GM19240 (cell line): ENCODE results near the gene WNT8B.

Experiments
- DNase-seq: peaks from one replicate; pipeline ENCODE4 v3.0.0; 2011; ENCODE audit warnings: low spot score; ENCODE audit not compliant: insufficient read length

The WNT8B gene

GRCh38 chr10:100482834-100483185, 20.0 kb downstream of the WNT8B start:
- DNase-seq, result no peak

DNA sequence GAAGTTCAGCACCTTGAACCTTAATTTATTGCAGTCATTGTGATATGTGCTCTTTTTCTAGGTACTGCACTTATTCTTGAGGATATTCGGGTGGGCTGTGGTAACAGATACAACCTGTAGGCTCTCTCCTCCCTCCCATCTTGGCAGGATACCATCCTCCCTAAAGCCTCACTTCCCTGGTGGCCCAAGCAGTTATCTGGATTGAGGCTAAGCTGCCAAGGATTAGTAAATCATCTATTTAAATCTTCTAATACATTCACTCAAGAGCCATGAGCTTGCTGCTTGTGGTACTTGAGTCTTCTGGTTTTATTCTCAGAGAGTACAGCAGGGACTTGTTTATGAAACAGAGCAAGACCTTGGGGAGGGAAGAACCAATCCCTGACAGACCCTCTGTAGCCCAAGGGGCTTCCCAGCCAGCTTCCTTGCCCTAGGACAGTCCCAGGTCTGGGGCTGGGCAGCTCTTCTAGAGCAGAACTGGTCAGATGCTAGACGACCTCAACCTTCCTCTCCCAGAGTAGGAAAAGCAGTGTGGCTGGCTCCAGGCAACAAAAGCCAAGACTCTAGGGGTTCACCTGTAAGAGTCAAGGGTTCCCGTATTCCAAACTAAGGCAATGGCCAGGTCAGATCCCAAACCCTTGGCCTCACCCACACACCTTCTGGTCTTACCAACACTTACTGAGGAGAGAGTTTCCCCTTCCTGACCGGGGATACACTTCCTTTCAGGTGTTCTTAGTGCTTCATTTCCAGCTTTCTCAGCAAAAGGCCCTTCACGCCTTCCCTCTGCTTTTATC, 21.3 kb downstream of the WNT8B start:
- no peak for DNase-seq

- DNase-seq, result no peak
Observed at GRCh38 chr10:100485366-100485765, 22.6 kb downstream of the WNT8B start.

GRCh38 chr10:100485801-100486495, 23.1 kb downstream of the WNT8B start:
- no peak for DNase-seq

GRCh38 chr10:100487529-100487928, 24.7 kb downstream of the WNT8B start:
- DNase-seq, result no peak

- no peak for DNase-seq
Observed at GRCh38 chr10:100489396-100489795, 26.6 kb downstream of the WNT8B start.

DNA sequence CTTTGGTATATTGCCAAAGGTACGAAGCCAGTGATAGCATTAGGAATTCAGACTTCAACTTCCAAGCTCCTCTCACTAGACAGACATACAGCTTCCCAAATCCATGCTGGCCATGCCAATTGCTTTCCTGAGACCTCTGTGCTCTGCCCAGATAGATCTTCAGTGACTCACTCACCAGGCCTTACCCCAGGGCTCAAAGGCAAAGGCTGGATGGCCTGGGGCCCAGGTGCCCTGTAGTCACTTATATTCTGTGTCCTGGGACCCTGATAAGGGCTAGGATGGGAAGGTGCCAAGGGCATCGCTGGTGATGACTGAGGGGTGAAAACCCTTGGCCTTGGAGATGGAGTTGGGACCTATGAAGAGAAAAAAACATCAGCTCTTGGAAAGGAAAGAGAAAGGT, 27.7 kb downstream of the WNT8B start:
- DNase-seq, result no peak

GRCh38 chr10:100496567-100496966, 33.8 kb downstream of the WNT8B start:
- DNase-seq, result no peak

- no peak for DNase-seq
Observed at GRCh38 chr10:100498059-100498458, 35.2 kb downstream of the WNT8B start.

DNA sequence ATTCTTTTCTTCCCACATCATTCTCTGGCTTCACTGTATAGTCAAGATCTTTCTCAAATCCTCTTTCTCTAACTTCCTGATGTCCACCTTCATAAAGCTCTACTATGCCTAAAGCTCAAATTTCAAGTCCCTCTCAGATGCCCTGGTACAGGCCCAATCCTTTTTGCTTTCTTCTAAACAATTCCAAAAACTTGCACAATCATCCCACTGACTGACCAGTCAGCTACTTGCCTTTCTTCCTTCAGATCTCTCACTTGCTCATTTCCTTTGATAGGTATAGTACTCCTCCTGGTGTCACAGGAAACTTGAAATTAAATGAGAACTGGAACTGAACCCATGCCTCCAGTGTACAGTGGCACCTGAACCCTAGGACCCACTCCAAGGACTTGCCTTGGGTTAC, 38.6 kb downstream of the WNT8B start:
- DNase-seq, result no peak

- DNase-seq, result no peak
Observed at GRCh38 chr10:100502926-100503494, 40.2 kb downstream of the WNT8B start.

- no peak for DNase-seq
Observed at GRCh38 chr10:100504096-100504495, 41.3 kb downstream of the WNT8B start.

DNA sequence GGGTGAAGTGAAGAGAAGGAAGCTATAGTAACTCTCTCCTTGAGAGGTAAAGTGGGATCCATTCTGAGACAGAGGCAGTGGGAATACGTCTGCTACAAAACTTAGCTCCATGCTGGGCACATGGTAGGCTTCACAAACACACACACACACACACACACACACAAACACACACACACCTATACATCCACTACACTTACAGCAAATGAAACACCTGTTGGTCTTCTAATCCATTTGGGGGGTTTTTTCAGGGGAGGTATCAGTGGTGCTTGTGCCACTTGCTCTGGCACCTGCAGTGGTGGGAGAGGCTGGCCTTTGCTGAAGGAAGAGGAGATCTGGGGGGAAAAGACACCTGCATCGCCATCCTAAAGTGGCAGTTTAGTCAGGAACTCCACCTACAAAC, 42.4 kb downstream of the WNT8B start:
- no peak for DNase-seq

GRCh38 chr10:100506596-100507356, 44.0 kb downstream of the WNT8B start:
- no peak for DNase-seq

- no peak for DNase-seq
Observed at GRCh38 chr10:100507357-100507732, 44.5 kb downstream of the WNT8B start.

GRCh38 chr10:100508266-100508665, 45.5 kb downstream of the WNT8B start:
- no peak for DNase-seq

DNA sequence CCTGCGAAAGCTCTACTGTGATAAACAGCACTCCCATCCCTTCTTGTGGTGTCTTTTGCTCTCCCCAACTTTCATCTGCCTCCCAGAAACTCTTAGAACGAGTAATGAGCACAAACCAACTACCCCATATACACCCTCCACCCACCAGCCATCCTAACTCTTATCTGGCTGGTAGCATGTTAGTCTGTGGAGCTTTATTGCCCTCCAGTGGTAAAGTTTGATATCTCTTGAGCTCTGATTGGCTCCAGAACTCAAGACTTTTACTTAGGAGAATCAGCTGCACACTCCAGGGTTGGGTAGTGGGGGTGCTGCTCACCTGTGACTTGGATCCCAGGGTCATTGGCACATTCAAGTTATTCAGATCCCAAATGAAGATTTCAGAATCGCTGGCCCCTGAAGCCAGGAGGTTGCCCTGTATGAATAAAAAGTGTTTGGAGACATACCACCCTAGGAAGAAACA, 45.9 kb downstream of the WNT8B start:
- DNase-seq, result no peak

GRCh38 chr10:100509241-100509840, 46.5 kb downstream of the WNT8B start:
- DNase-seq, result no peak

- DNase-seq, result no peak
Observed at GRCh38 chr10:100510533-100511308, 47.9 kb downstream of the WNT8B start.

- DNase-seq, result no peak
Observed at GRCh38 chr10:100515612-100516011, 52.8 kb downstream of the WNT8B start.

GRCh38 chr10:100516847-100517246, 54.0 kb downstream of the WNT8B start:
- no peak for DNase-seq
